ENCODE results near the gene C10orf143.

DNA sequence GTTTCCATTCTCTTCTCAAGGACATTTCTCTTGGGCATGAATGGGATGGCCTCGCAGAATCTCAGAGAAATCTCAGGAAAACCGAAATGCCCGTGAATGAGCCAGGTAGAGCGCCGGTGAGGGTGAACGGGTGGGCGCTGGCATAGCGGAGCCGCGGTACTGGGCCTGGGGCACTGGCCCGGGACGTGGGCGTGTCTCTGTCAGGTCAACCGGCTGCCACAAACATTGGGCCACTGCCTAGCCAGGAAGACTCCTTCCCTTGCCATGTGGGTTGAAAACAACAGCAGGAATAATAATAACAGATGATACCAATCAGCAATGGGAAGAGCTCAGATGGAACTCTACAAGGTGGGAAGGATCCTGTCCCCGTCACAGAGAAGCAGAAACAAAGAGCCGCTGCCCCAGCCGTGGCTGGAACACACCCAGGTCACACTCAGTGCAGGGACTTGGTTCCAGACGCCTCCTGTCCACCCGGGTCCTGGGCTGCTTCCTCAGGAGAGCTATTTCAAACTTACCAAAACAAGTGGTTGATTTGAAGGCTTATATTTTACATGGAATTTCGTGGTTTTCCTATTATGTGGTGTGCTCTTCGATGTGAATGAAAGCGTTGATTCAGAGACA is 95.4 kb downstream of the C10orf143 start:
- TF ChIP-seq, protein P1, sequence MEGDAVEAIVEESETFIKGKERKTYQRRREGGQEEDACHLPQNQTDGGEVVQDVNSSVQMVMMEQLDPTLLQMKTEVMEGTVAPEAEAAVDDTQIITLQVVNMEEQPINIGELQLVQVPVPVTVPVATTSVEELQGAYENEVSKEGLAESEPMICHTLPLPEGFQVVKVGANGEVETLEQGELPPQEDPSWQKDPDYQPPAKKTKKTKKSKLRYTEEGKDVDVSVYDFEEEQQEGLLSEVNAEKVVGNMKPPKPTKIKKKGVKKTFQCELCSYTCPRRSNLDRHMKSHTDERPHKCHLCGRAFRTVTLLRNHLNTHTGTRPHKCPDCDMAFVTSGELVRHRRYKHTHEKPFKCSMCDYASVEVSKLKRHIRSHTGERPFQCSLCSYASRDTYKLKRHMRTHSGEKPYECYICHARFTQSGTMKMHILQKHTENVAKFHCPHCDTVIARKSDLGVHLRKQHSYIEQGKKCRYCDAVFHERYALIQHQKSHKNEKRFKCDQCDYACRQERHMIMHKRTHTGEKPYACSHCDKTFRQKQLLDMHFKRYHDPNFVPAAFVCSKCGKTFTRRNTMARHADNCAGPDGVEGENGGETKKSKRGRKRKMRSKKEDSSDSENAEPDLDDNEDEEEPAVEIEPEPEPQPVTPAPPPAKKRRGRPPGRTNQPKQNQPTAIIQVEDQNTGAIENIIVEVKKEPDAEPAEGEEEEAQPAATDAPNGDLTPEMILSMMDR (optimal IDR thresholded peaks at IDR 0.05 in 1 of 3, IDR thresholded peaks at IDR 0.05 in 1 of 3, conservative IDR thresholded peaks at IDR 0.05 in 1 of 3; ENCODE audit: extremely low read depth in 1 of 3, insufficient read depth in 2 of 3, low read length in 3 of 3), result no peak
- no peak for TF ChIP-seq EZH2 (IDR thresholded peaks at IDR 0.05; ENCODE audit: low read length)
